ENCODE results near the gene DNAJB1. TPM values are rescaled to one million over a fixed set of nuclear protein-coding genes. Genes with fewer than 3 reads are reported as not detected.

The DNAJB1 gene
- total RNA-seq, 1 donor = 70.9 TPM

DNA sequence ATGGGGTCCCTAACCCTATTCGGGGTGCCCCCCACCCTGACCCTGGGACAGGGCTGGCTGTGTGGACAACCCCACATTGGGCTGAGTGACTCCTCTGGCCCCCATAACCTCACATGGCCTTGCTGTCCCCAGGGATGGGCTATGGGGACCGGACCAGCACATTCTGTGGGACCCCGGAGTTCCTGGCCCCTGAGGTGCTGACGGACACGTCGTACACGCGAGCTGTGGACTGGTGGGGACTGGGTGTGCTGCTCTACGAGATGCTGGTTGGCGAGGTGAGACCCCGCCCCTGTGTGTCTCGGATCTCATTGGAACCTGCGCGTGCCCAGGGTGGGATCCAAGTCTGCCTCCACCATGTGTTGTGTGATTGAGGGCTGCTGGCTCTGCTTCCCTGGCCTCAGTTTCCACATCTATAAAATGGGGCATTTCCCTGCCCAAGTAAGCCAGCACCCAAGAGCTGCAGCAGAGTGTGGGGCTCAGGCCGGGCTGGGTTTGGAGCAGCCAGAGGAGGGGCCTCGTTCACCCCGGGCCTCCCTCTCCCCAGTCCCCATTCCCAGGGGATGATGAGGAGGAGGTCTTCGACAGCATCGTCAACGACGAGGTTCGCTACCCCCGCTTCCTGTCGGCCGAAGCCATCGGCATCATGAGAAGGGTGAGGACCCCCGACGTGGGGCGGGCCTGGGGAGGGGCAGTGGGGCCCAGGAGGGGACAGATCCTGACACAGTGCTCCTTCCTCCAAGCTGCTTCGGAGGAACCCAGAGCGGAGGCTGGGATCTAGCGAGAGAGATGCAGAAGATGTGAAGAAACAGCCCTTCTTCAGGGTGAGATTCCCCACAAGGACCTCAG is 47.9 kb downstream of the DNAJB1 start:
- DNase-seq (ENCODE audit: insufficient read length, low spot score, missing footprints) = peak; percentile 89
- H3K4me1 ChIP-seq (ENCODE audit: insufficient read depth, low read length) = peaks cover 7% of the 10 kb centered on the region
- no peak overlapping the region for H3K27ac ChIP-seq (ENCODE audit: low read depth, low read length)
- TF ChIP-seq, protein P1, sequence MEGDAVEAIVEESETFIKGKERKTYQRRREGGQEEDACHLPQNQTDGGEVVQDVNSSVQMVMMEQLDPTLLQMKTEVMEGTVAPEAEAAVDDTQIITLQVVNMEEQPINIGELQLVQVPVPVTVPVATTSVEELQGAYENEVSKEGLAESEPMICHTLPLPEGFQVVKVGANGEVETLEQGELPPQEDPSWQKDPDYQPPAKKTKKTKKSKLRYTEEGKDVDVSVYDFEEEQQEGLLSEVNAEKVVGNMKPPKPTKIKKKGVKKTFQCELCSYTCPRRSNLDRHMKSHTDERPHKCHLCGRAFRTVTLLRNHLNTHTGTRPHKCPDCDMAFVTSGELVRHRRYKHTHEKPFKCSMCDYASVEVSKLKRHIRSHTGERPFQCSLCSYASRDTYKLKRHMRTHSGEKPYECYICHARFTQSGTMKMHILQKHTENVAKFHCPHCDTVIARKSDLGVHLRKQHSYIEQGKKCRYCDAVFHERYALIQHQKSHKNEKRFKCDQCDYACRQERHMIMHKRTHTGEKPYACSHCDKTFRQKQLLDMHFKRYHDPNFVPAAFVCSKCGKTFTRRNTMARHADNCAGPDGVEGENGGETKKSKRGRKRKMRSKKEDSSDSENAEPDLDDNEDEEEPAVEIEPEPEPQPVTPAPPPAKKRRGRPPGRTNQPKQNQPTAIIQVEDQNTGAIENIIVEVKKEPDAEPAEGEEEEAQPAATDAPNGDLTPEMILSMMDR (IDR thresholded peaks at IDR 0.05; ENCODE audit: extremely low read depth, low read depth, low read length) = no peak
- no peak overlapping the region for H3K4me3 ChIP-seq (ENCODE audit: insufficient read depth, low read length)
- peaks cover 8% of the 10 kb centered on the region for H4K20me1 ChIP-seq (ENCODE audit: insufficient read depth, low read length)
- H3K4me2 ChIP-seq (ENCODE audit: insufficient read depth, low read length) = no peak overlapping the region
- H3K36me3 ChIP-seq (ENCODE audit: insufficient read depth, low read length) = peaks cover 14% of the 10 kb centered on the region
- no peaks in the 10 kb centered on the region for H3K79me2 ChIP-seq (ENCODE audit: insufficient read depth, low read length)
- no peak overlapping the region for H2AFZ ChIP-seq (ENCODE audit: low read length)
- peaks cover 9% of the 10 kb centered on the region for H3K27me3 ChIP-seq (ENCODE audit: insufficient read depth, low read length)
- no peaks in the 10 kb centered on the region for H3K9me3 ChIP-seq (ENCODE audit: low read depth, low read length)

- Histone ChIP-seq H3K4me2 (ENCODE audit: insufficient read depth, low read length) (no peak overlapping the region), H3K27me3 (ENCODE audit: insufficient read depth, low read length) (peaks cover under 1% of the 10 kb centered on the region), H3K4me3 (ENCODE audit: insufficient read depth, low read length) (no peak overlapping the region), H3K4me1 (ENCODE audit: insufficient read depth, low read length) (peaks cover 3% of the 10 kb centered on the region), H2AFZ (ENCODE audit: low read length) (no peak overlapping the region), H3K79me2 (ENCODE audit: insufficient read depth, low read length) (no peaks in the 10 kb centered on the region), H3K27ac (ENCODE audit: low read depth, low read length) (no peak overlapping the region), H4K20me1 (ENCODE audit: insufficient read depth, low read length) (peaks cover 6% of the 10 kb centered on the region), H3K9me3 (ENCODE audit: low read depth, low read length) (no peaks in the 10 kb centered on the region), H3K36me3 (ENCODE audit: insufficient read depth, low read length) (peaks cover 29% of the 10 kb centered on the region)
- TF ChIP-seq, protein P1 (IDR thresholded peaks at IDR 0.05; ENCODE audit: extremely low read depth, low read depth, low read length) = no peak
- peak; percentile 71 for DNase-seq (ENCODE audit: insufficient read length, low spot score, missing footprints)
Observed at GRCh38 chr19:14467816-14468215, 50.4 kb downstream of the DNAJB1 start.

- peak; percentile 61 for DNase-seq (ENCODE audit: insufficient read length, low spot score, missing footprints)
- TF ChIP-seq, protein P1 (IDR thresholded peaks at IDR 0.05; ENCODE audit: extremely low read depth, low read depth, low read length) = no peak
- H2AFZ ChIP-seq (ENCODE audit: low read length) = no peak overlapping the region
Observed at GRCh38 chr19:14467391-14467790, 50.8 kb downstream of the DNAJB1 start.

More at GRCh38 chr19:14467391-14467790, 50.8 kb downstream of the DNAJB1 start:
- Histone ChIP-seq H3K36me3 (ENCODE audit: insufficient read depth, low read length) (peaks cover 29% of the 10 kb centered on the region), H3K9me3 (ENCODE audit: low read depth, low read length) (no peaks in the 10 kb centered on the region), H3K27me3 (ENCODE audit: insufficient read depth, low read length) (no peaks in the 10 kb centered on the region), H3K4me1 (ENCODE audit: insufficient read depth, low read length) (peaks cover 2% of the 10 kb centered on the region), H3K27ac (ENCODE audit: low read depth, low read length) (no peak overlapping the region), H4K20me1 (ENCODE audit: insufficient read depth, low read length) (peaks cover 5% of the 10 kb centered on the region), H3K4me2 (ENCODE audit: insufficient read depth, low read length) (no peak overlapping the region), H3K4me3 (ENCODE audit: insufficient read depth, low read length) (no peak overlapping the region), H3K79me2 (ENCODE audit: insufficient read depth, low read length) (no peaks in the 10 kb centered on the region)

Small RNA genes within 50 kb of the gene (small RNA-seq; reads per million reads assigned to genes)
- gene SNRPGP15 = not detected

Other genes with a start within 250 kb of the DNAJB1 start
- 16.8 and 25.3 TPM in 2 replicates for gene ADGRE5, start 137.0 kb downstream of the DNAJB1 start, total RNA-seq
- 42.1 and 49.2 TPM in 2 replicates for gene DDX39A, start 99.1 kb downstream of the DNAJB1 start, total RNA-seq
- gene PKN1, start 85.1 kb downstream of the DNAJB1 start, total RNA-seq = 138 and 167 TPM in 2 replicates
- gene PTGER1, start 43.0 kb downstream of the DNAJB1 start, total RNA-seq = 0.72 and 0.88 TPM in 2 replicates
- gene GIPC1, start 22.3 kb downstream of the DNAJB1 start, total RNA-seq = 114 and 115 TPM in 2 replicates
- gene TECR, start 11.2 kb upstream of the DNAJB1 start, total RNA-seq = 40.1 and 41.6 TPM in 2 replicates
- gene NDUFB7, start 53.7 kb upstream of the DNAJB1 start, total RNA-seq = 219 and 227 TPM in 2 replicates
- under 0.01 TPM in 1 of 2 replicates, not detected in the other for gene CLEC17A, start 64.7 kb upstream of the DNAJB1 start, total RNA-seq
- not detected in 2 replicates for gene ADGRE3, start 156.4 kb upstream of the DNAJB1 start, total RNA-seq
- 19.2 and 31.1 TPM in 2 replicates for gene ZNF333, start 171.7 kb upstream of the DNAJB1 start, total RNA-seq